Epithelial cell of prostate (primary cell): ENCODE results near the gene UPK2.
"Not testable (repeated sequence)": the region's sequence is repeated elsewhere in the genome, so short reads cannot be mapped to it uniquely, and the experiment has no call there.

Source experiments
- DNase-seq: peaks from one replicate; pipeline ENCODE4 v3.0.0-alpha.2; 2011; ENCODE audit warnings: low read depth, low spot score
- H3K27ac ChIP-seq: fragments of 450-650 bp; 2 replicates; pipeline ENCODE4 v1.5.1; 2017; ENCODE audit warnings: mild to moderate bottlenecking

UPK2 gene

GRCh38 chr11:118933486-118933885, 22.6 kb upstream of the UPK2 start:
- peak overlapping the region; percentile 38 for H3K27ac ChIP-seq
- DNase-seq = no peak

- no peak for DNase-seq
- no peak overlapping the region for H3K27ac ChIP-seq
These were observed 20.7 kb upstream of the UPK2 start for GRCh38 chr11:118935376-118935775.

- H3K27ac ChIP-seq = peak overlapping the region; percentile 71
- DNase-seq = no peak
These were observed 17.4 kb upstream of the UPK2 start for GRCh38 chr11:118938491-118939403.

GRCh38 chr11:118939404-118939915, 16.6 kb upstream of the UPK2 start:
- DNase-seq = no peak

GRCh38 chr11:118939953-118940598, 16.0 kb upstream of the UPK2 start:
- no peak for DNase-seq
- no peak overlapping the region for H3K27ac ChIP-seq

More at GRCh38 chr11:118939404-118939915, 16.6 kb upstream of the UPK2 start:
- peak overlapping the region; percentile 71 for H3K27ac ChIP-seq

GRCh38 chr11:118947091-118947490, 9.0 kb upstream of the UPK2 start:
- DNase-seq = no peak
- H3K27ac ChIP-seq = no peak overlapping the region

GRCh38 chr11:118948000-118948399, 8.1 kb upstream of the UPK2 start:
- no peak for DNase-seq

GRCh38 chr11:118953265-118953664, 2.8 kb upstream of the UPK2 start:
- no peak for DNase-seq
- no peak overlapping the region for H3K27ac ChIP-seq

More at GRCh38 chr11:118948000-118948399, 8.1 kb upstream of the UPK2 start:
- no peak overlapping the region for H3K27ac ChIP-seq

- not testable (repeated sequence) for DNase-seq, H3K27ac ChIP-seq
These were observed 2.1 kb upstream of the UPK2 start for GRCh38 chr11:118953976-118954375.

- DNase-seq = no peak
- no peak overlapping the region for H3K27ac ChIP-seq
These were observed 860 bp downstream of the UPK2 start for GRCh38 chr11:118956847-118957469.

- DNase-seq = no peak
These were observed 1.5 kb downstream of the UPK2 start for GRCh38 chr11:118957549-118957948.

GRCh38 chr11:118957968-118958367, 1.9 kb downstream of the UPK2 start:
- DNase-seq = no peak
- no peak overlapping the region for H3K27ac ChIP-seq

More at GRCh38 chr11:118957549-118957948, 1.5 kb downstream of the UPK2 start:
- H3K27ac ChIP-seq = no peak overlapping the region

GRCh38 chr11:118958577-118958976, 2.5 kb downstream of the UPK2 start:
- no peak overlapping the region for H3K27ac ChIP-seq
- DNase-seq = no peak

GRCh38 chr11:118961189-118961588, 5.1 kb downstream of the UPK2 start:
- H3K27ac ChIP-seq = no peak overlapping the region
- no peak for DNase-seq

GRCh38 chr11:118961591-118961990, 5.5 kb downstream of the UPK2 start:
- no peak for DNase-seq
- H3K27ac ChIP-seq = no peak overlapping the region

- DNase-seq, H3K27ac ChIP-seq: not testable (repeated sequence)
These were observed 13.4 kb downstream of the UPK2 start for GRCh38 chr11:118969508-118969907.

GRCh38 chr11:118971646-118972045, 15.5 kb downstream of the UPK2 start, which contains the start of gene FOXR1:
Gene FOXR1 (plus strand): TSS chr11:118971761. CDS start chr11:118971932, 171 bp downstream.
- H3K27ac ChIP-seq = no peak within 1 kb of the TSS
- no peak for DNase-seq

GRCh38 chr11:118973985-118974384, 17.9 kb downstream of the UPK2 start:
- DNase-seq = no peak
- H3K27ac ChIP-seq = no peak overlapping the region

- DNase-seq = no peak
- no peak overlapping the region for H3K27ac ChIP-seq
These were observed 19.9 kb downstream of the UPK2 start for GRCh38 chr11:118975771-118976709.
